ENCODE measurements around the gene TROAP.

- TF ChIP-seq SIN3A (IDR thresholded peaks at IDR 0.05; ENCODE audit: borderline replicate concordance, insufficient read depth, low read length) (no peak), TAF1 (IDR thresholded peaks at IDR 0.05; ENCODE audit: borderline replicate concordance, insufficient read depth, low read length) (no peak), REST (IDR thresholded peaks at IDR 0.05; ENCODE audit: insufficient read depth in 1 of 2, low read depth in 2 of 2, low read length in 2 of 2) (no peak)
These were observed 27.7 kb upstream of the TROAP start, which contains the start of gene PRPH for GRCh38 chr12:49295082-49295936.

All from PFSK-1 (cell line).